HG02884 (cell line): Measurements from ENCODE around the gene TFDP1.

Experiments used
- ATAC-seq: cut with Tn5 transposase; IDR thresholded peaks from one replicate; pipeline ENCODE4 v1.9.1; 2021; ENCODE audit warnings: mild to moderate bottlenecking, moderate library complexity; ENCODE audit not compliant: unreplicated experiment

Gene TFDP1

GRCh38 chr13:113584205-113584869, at the start of gene TFDP1:
TSS of gene TFDP1 (plus strand) at chr13:113584753. CDS start at chr13:113585838, 1,085 bp downstream.
- ATAC-seq, result peak; percentile 79

- ATAC-seq, result no peak
Observed at GRCh38 chr13:113535381-113535781, 49.2 kb upstream of the TFDP1 start.

DNA sequence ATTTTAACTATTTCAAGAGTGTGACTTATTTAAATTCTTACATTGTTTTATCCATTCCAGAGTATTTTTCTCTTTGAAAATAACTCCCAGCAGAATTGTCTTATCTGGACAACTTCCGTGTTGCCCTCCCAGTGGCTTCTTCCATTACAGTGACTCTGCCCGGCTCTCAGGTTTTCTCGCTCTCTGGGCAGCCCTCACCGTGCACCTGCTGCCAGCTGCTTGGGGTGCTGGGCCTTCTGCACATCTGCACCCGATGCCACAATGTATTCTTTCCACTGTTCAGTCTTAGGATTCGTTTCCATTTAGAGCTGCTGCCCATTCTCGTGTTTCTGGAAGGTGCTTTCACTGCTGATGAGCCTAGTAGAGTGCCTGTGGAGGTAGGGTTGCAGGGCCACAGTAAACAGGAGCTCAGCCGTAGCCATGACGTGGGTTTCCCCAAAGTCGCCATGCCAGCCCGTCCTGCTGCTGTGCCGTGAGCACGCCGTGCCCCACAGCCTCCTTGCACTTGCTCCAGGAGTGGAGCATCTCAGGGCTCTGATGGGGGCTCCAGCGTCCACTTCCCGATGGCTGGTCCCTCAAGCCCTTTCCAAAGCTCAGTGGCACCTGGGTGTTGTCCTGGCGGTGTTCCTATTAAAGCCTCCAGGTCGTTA, 48.0 kb upstream of the TFDP1 start:
- no peak for ATAC-seq

DNA sequence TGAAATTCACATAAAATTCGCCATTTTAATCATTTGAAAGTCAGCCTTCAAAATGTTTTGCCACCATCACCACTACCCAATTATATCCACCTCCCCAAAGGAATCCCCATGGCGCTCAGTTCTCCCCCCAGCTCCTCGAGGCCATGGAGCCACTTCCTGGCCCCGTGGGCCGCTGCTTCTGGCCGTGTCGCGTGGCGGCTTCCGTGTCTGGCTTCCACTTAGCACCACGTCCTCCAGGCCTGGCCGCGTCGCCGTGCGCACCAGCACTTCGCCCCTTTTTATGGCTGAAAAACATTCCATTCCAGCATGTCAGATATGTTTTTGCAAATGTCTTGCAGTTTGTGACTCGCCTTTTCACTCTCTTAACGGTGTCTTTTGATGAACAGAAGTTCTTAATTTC, 47.3 kb upstream of the TFDP1 start:
- ATAC-seq, result no peak

DNA sequence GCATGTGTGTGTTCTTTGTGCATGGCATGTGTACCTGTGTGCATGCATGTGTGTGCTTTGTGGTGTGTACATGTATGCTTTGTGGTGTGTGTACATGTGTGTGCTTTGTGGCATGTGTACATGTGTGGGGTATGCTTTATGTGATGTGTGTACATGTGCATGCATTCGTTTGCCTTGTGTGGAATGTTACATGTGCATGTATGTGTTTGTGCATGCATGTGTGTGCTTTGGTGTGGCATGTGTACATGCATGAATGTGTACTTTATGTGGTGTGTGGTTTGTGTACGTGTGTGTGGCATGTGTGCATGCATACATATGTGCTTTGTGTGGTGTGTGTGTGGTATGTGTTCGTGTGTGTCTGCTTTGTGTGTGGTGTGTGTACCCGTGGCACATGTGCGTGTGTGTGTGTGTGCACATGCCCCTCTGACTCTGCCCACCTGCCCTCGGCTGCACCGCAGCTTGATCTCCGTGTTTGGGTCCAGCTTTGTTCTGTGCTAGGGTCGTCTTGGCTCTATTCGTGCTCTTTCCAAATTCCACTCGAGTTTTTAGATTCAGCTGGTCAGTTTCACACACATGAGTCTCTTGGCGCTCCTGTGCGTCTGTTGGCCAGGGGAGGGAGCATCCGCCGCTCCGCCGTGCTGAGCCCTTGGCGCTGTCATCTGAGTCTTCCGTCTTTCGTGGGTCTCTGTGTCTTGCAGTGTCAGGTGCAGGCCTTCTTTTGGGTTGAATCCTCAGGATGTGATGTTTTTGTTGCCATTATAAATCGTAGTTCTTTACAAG, 46.5 kb upstream of the TFDP1 start:
- ATAC-seq, result no peak

- ATAC-seq, result no peak
Observed at GRCh38 chr13:113538689-113539058, 45.9 kb upstream of the TFDP1 start.

DNA sequence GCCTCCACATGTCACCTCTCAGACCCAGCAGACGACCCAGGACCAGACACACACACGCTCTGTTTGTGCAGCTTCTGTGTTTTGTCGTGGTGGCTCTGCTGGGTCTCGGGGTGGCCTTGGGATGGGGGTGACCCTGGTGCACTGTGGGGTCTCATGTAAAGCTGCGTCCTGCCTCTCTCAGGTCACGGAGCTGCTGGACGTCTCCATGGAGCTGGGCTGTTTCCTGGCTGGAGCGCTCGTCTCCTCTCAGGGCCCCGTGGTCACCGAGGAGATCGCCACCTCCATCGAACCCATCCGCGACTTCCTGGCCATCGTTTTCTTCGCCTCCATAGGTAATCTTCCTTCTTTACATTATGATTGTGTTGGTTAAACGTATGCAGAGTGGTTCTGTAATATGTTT, 45.4 kb upstream of the TFDP1 start:
- no peak for ATAC-seq

DNA sequence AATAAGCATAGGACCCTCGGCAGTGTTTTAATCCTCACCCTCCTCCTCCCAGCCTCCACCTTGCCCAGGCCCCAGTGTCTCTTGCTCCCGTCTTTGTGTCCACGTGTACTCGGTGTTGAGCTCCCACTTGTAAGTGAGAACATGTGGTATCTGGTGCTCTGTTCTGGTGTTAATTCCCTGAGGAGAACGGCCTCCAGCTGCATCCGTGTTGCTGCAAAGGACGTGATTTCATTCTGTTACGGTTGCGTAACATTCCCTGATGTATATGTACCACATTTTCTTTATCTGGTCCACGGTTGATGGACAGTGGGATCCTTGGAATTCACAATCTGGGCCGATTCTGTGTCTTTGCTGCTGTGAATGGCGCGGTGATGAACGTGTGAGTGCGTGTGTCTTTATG, 44.7 kb upstream of the TFDP1 start:
- no peak for ATAC-seq

DNA sequence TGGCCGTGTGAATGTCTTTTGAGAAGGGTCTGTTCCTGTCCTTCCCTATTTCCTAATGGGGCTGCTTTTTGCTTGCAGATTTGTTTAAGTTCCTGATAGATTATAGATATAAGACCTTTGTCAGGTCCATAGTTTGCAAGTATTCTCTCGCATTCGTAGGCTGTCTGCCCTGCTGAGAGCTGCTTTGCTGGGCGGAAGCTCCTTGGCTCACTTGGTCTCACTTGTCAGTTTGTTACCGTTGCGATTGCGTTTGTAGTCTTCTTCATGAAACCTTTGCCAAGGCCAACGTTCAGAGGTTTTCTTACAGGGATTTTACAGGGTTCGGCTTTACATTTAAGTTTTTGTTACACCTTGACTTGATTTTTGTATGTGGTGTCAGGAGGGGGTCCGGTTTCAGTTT, 44.0 kb upstream of the TFDP1 start:
- ATAC-seq, result no peak

DNA sequence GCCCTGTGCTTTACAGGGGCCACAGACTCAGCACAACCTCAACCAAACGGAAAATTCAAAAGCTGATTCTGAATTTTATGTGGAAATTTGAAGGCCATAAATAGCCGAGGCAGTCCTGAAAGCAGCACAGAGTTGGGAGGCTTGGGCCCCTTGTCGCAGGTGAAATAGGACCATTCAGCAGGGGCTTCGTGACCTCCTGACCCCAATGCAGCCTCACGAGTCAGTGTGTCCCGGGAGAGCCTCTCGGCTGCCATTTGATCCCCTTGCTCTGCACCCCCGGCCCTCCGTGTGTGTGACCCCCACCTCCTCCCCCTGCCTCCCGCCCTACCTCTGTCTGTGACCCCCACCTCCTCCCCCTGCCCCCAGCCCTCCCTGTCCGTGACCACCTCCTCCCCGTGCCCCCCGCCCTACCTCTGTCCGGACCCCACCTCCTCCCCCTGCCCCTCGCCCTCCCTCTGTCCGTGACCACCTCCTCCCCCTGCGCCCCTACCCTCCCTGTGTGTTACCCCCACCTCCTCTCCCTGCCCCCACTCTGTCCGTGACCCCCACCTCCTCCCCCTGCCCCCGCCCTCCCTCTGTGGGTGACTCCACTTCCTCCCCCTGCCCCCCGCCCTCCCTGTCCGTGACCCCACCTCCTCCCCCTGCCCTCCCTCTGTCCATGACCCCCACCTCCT, 41.7 kb upstream of the TFDP1 start:
- ATAC-seq, result no peak

GRCh38 chr13:113544071-113544891, 40.3 kb upstream of the TFDP1 start:
- no peak for ATAC-seq

GRCh38 chr13:113544896-113545295, 39.7 kb upstream of the TFDP1 start:
- ATAC-seq, result no peak

GRCh38 chr13:113545455-113545930, 39.1 kb upstream of the TFDP1 start:
- ATAC-seq, result no peak

DNA sequence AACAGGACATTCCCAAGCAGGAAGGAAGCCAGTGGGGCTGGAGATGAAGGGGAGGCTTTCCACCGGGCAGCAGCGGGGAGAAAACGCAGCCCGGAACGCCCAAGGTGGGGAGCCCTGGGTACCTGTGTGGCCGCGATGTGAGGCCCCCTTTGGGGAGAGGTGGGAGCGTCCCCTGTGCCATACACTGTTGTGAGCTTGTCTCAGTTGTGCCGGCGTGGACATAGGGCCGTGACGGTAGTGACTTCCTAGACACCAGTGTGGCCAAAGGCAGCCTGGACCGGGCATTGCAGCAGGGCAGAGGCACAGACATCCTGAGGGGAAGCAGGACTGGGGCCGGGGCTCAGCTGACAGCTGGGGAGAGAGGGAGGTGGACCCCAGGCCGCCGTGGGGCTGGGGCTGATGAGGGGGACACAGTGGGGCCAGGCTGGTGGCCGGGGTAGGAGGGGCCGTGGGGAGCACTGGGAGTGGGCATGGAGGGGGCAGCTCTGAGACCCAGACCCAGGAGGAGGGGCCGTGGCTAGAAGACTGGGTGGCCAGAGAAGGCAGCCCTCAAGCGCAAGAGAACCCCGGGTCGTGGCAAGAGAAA, 38.5 kb upstream of the TFDP1 start:
- no peak for ATAC-seq

GRCh38 chr13:113546571-113547237, 37.8 kb upstream of the TFDP1 start:
- ATAC-seq, result no peak

DNA sequence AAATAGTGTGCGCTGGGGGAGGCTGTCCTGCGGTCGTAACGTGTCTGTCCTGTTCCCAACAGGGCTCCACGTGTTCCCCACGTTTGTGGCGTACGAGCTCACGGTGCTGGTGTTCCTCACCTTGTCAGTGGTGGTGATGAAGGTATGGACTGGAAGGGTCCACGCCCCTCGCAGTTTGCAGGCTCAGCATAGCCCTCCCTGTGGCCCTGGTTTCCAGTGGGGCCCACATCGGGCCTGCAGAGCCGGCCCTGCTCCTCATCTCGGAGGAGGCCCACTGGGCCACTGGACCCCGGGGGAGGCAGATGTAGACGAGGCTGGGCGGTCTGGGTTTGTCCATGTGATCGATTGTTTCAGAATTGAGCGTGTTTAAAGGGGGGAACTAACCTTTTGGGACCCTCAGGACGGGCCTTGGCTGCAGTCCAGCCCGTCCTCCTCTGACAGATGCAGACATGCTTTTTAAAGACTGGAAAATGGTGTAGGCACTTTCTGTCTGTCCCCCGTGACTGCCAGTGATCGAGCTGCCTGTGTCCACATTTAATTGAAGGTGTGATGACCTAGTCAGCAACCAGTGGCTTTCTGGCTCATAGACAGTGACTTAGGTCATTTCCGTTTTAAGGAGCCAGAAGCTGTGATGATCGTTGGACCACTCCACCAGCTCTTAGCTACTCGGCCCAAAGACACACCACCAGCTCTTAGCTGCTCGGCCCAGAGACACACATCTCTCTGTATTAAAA, 37.1 kb upstream of the TFDP1 start:
- no peak for ATAC-seq

DNA sequence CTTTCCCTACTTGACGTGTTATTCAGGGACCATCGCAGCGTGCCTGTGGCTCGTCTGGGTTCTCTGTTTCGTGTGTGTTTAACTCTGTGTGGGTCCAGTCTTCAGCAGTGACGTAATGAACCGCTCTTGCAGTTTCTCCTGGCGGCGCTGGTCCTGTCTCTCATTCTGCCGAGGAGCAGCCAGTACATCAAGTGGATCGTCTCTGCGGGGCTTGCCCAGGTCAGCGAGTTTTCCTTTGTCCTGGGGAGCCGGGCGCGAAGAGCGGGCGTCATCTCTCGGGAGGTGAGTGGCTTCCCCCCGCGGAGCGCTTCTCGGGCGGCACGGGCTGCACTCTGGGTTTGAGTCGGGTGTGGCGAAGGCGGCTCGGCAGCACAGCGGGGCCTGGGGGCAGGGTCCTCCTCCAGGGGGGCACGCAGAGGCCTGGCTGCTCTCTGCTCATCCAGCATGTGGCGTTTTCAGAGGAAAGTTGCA, 36.3 kb upstream of the TFDP1 start:
- no peak for ATAC-seq

GRCh38 chr13:113548778-113549621, 35.6 kb upstream of the TFDP1 start:
- no peak for ATAC-seq
